ENCODE results near the gene HM13. TPM values are rescaled to one million over a fixed set of nuclear protein-coding genes. Genes with fewer than 3 reads are reported as not detected.
A peak's percentile ranks its signal among the peaks of the same experiment; 100 is the strongest.
"Not testable (repeated sequence)": the region's sequence is repeated elsewhere in the genome, so short reads cannot be mapped to it uniquely, and the experiment has no call there.

Gene HM13
- total RNA-seq, 1 donor from 2014 or later = 37.9 TPM

GRCh38 chr20:31502884-31503673 is 11.2 kb upstream of the HM13 start:
- DNase-seq (ENCODE audit: low read depth in 2 of 2) = peak; percentile 69 to 85

- DNase-seq (ENCODE audit: low read depth in 2 of 2) = no peak
These were observed 8.3 kb upstream of the HM13 start for GRCh38 chr20:31505903-31506302.

GRCh38 chr20:31508517-31509244 is 5.6 kb upstream of the HM13 start:
- DNase-seq (ENCODE audit: low read depth in 2 of 2) = no peak

- no peak for DNase-seq (ENCODE audit: low read depth in 2 of 2)
These were observed 981 bp downstream of the HM13 start for GRCh38 chr20:31515072-31515774.

GRCh38 chr20:31515775-31516107 is 1.5 kb downstream of the HM13 start:
- DNase-seq (ENCODE audit: low read depth in 2 of 2) = no peak

GRCh38 chr20:31516166-31516565 is 1.9 kb downstream of the HM13 start:
- no peak for DNase-seq (ENCODE audit: low read depth in 2 of 2)

- no peak for DNase-seq (ENCODE audit: low read depth in 2 of 2)
These were observed 2.4 kb downstream of the HM13 start for GRCh38 chr20:31516651-31517050.

- DNase-seq (ENCODE audit: low read depth in 2 of 2) = peak; percentile 55 to 71
These were observed 3.1 kb downstream of the HM13 start for GRCh38 chr20:31517373-31517772.

GRCh38 chr20:31521267-31521666 is 7.0 kb downstream of the HM13 start:
- not testable (repeated sequence) for DNase-seq (ENCODE audit: low read depth in 2 of 2)

- DNase-seq (ENCODE audit: low read depth in 2 of 2) = no peak
These were observed 8.5 kb downstream of the HM13 start for GRCh38 chr20:31522731-31523130.

- DNase-seq (ENCODE audit: low read depth in 2 of 2) = peak; percentile 64 to 71
These were observed 9.4 kb downstream of the HM13 start for GRCh38 chr20:31523361-31524283.

GRCh38 chr20:31527266-31527665 is 13.0 kb downstream of the HM13 start:
- no peak for DNase-seq (ENCODE audit: low read depth in 2 of 2)

GRCh38 chr20:31535298-31535697 is 21.1 kb downstream of the HM13 start:
- DNase-seq (ENCODE audit: low read depth in 2 of 2) = no peak

GRCh38 chr20:31536575-31536974 is 22.3 kb downstream of the HM13 start:
- DNase-seq (ENCODE audit: low read depth in 2 of 2) = no peak

- no peak for DNase-seq (ENCODE audit: low read depth in 2 of 2)
These were observed 23.1 kb downstream of the HM13 start for GRCh38 chr20:31537116-31537871.

- no peak for DNase-seq (ENCODE audit: low read depth in 2 of 2)
These were observed 23.6 kb downstream of the HM13 start for GRCh38 chr20:31537890-31538289.

GRCh38 chr20:31538326-31538725 is 24.1 kb downstream of the HM13 start:
- no peak for DNase-seq (ENCODE audit: low read depth in 2 of 2)

- DNase-seq (ENCODE audit: low read depth in 2 of 2) = not testable (repeated sequence)
These were observed 25.4 kb downstream of the HM13 start for GRCh38 chr20:31539636-31540035.

- DNase-seq (ENCODE audit: low read depth in 2 of 2) = no peak
These were observed 26.2 kb downstream of the HM13 start for GRCh38 chr20:31540406-31540805.

- no peak for DNase-seq (ENCODE audit: low read depth in 2 of 2)
These were observed 28.1 kb downstream of the HM13 start for GRCh38 chr20:31542201-31542842.
